Smooth muscle cell (in vitro differentiated cells): ENCODE results near the gene HDAC4. TPM values are rescaled to one million over a fixed set of nuclear protein-coding genes. Genes with fewer than 3 reads are reported as not detected.

Experiments
- DNase-seq: peaks from one replicate; lab custom pipeline; 2025; ENCODE audit not compliant: unreplicated experiment; lab: John Stamatoyannopoulos, UW
- H2AFZ ChIP-seq: fragments of 200-600 bp; sonication (generic); 2 replicates; pipeline ENCODE4 v1.6.0; 2016; ENCODE audit warnings: antibody characterized with exemption, low read depth, mild to moderate bottlenecking
- H3F3A ChIP-seq: fragments of 200-600 bp; sonication (generic); 2 replicates; pipeline ENCODE4 v1.6.0; 2017; ENCODE audit warnings: antibody characterized with exemption, low read depth
- H3K27ac ChIP-seq: fragments of 200-600 bp; sonication (generic); 2 replicates; pipeline ENCODE4 v1.5.1; 2016; ENCODE audit warnings: low read depth, mild to moderate bottlenecking
- H3K27me3 ChIP-seq: fragments of 200-600 bp; sonication (generic); 2 replicates; pipeline ENCODE4 v1.6.1; 2016; ENCODE audit warnings: low read depth, mild to moderate bottlenecking
- H3K36me3 ChIP-seq: fragments of 200-600 bp; sonication (generic); 2 replicates; pipeline ENCODE4 v1.5.1; 2016; ENCODE audit warnings: low read depth
- H3K4me1 ChIP-seq: fragments of 200-600 bp; sonication (generic); 2 replicates; pipeline ENCODE4 v1.5.1; 2016; ENCODE audit warnings: low read depth
- H3K4me2 ChIP-seq: fragments of 200-600 bp; sonication (generic); 2 replicates; pipeline ENCODE4 v1.6.0; 2016; ENCODE audit warnings: mild to moderate bottlenecking
- H3K4me3 ChIP-seq: fragments of 200-600 bp; sonication (generic); 2 replicates; pipeline ENCODE4 v1.5.1; 2016; ENCODE audit warnings: mild to moderate bottlenecking
- H3K79me2 ChIP-seq: fragments of 200-600 bp; sonication (generic); 2 replicates; pipeline ENCODE4 v1.6.0; 2016; ENCODE audit warnings: low read depth, mild to moderate bottlenecking
- H3K9ac ChIP-seq: fragments of 200-600 bp; sonication (generic); 2 replicates; pipeline ENCODE4 v1.6.0; 2016; ENCODE audit warnings: low read depth
- H3K9me3 ChIP-seq: fragments of 200-600 bp; sonication (generic); replicated peaks from 2 replicates; pipeline ENCODE4 v1.5.1; 2016; ENCODE audit warnings: low read depth
- H4K20me1 ChIP-seq: fragments of 200-600 bp; sonication (generic); 2 replicates; pipeline ENCODE4 v1.6.0; 2016; ENCODE audit warnings: low read depth
- WGBS: methylation state at CpG from one replicate; pipeline ENCODE4 v1.1.7; 2016; ENCODE audit warnings: low lambda C conversion rate; 5-methylcytosine and 5-hydroxymethylcytosine counted together
- polyA plus RNA-seq: library from polyadenylated mRNA; unstranded; fragments of >200 nt; fragmentation: Nextera tagmentation; extraction: Ambion mirVana; gene quantifications from 2 replicates; pipeline ENCODE4 v1.2.1, GENCODE V29; 2016
- total RNA-seq: library from RNA; depleted of rRNA; stranded (reverse); fragments of >200 nt; gene quantifications from 2 replicates; pipeline ENCODE4 v1.2.3, GENCODE V29; 2014
- TF ChIP-seq, protein P1 (sequence below): fragments of 200-600 bp; sonication (generic); IDR thresholded peaks from 2 replicates; pipeline ENCODE4 v1.5.1; 2017; ENCODE audit warnings: borderline replicate concordance, mild to moderate bottlenecking, antibody characterized with exemption; ENCODE audit not compliant: insufficient read depth, poor library complexity, severe bottlenecking

Gene HDAC4
- total and polyA plus RNA-seq, 2 experiments from 2014 or later = 6.2 to 35.7 TPM

DNA sequence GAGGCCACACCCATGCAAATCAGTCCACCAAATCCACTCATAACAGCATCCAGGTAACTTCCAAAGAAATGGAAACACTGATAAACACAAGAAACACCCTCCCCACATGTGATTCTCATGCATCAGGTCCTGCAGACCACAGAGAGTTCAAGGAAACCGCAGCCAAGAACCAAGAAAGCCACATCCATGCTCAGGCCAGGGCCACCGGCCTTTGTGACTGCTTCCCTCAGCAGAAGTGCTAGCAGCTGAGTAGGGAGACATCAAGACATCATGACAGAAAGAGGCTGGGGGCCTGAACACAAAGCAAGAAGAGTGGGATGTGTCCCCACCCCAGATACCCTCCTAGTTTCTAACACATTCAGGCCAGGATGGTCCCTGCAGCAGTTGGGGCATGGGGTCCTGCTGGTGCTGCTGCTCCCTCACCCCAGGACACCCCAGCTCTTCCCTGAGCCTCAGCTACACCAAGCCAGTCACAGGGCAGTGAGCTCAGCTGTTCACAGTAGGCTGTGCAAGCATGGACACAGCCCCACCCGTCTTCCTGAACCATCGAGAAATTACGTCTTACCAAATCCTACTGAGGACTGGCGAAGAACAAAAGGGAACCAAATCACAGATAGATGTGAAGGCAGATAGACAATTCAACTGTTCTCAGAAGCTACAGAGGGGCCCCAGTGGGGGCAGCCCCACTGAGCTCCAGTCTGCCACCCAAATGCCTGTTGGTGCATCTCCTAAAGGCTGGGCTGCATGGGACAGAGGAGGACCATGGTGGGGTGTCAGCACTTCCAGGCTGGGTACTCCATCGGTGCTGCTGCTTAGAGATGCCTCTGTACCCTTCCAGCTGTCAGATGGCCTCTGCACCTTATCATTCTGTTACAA lies 60.9 kb downstream of the HDAC4 start:
- Histone ChIP-seq H4K20me1 (peaks cover 99% of the 10 kb centered on the region), H3K27ac (no peak overlapping the region), H2AFZ (no peak overlapping the region), H3K9ac (no peak overlapping the region), H3K4me1 (no peaks in the 10 kb centered on the region), H3K4me2 (no peak overlapping the region), H3F3A (no peaks in the 10 kb centered on the region), H3K9me3 (no peaks in the 10 kb centered on the region), H3K79me2 (peaks cover 53% of the 10 kb centered on the region), H3K27me3 (no peaks in the 10 kb centered on the region), H3K36me3 (no peaks in the 10 kb centered on the region), H3K4me3 (no peak overlapping the region)
- TF ChIP-seq, protein P1, sequence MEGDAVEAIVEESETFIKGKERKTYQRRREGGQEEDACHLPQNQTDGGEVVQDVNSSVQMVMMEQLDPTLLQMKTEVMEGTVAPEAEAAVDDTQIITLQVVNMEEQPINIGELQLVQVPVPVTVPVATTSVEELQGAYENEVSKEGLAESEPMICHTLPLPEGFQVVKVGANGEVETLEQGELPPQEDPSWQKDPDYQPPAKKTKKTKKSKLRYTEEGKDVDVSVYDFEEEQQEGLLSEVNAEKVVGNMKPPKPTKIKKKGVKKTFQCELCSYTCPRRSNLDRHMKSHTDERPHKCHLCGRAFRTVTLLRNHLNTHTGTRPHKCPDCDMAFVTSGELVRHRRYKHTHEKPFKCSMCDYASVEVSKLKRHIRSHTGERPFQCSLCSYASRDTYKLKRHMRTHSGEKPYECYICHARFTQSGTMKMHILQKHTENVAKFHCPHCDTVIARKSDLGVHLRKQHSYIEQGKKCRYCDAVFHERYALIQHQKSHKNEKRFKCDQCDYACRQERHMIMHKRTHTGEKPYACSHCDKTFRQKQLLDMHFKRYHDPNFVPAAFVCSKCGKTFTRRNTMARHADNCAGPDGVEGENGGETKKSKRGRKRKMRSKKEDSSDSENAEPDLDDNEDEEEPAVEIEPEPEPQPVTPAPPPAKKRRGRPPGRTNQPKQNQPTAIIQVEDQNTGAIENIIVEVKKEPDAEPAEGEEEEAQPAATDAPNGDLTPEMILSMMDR = no peak
- WGBS = 97% methylated on average over 7 of the region's 7 CpGs
- DNase-seq = no peak

DNA sequence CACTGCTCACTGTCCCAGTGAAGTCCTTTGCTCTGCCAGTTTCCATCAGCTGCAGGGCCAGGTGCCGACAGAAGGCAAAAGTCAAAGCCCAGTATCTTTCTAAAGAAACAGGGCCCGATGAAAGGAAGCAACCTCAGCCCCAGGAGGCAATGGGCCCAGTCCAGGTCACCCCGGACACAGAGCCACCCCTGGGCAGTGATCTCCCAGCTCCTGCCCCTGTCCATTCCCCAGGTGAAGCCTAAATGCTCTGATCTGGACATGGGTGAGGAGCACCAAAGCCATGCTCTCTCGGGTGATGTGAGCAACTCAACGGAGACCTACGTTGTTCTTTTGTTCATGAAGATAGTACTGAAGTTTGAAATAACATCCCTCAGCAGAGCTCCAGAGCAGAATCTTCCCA lies 61.6 kb downstream of the HDAC4 start:
- Histone ChIP-seq H3K4me1 (no peaks in the 10 kb centered on the region), H3K9ac (no peak overlapping the region), H3K27ac (no peak overlapping the region), H3K9me3 (no peaks in the 10 kb centered on the region), H3K79me2 (peaks cover 61% of the 10 kb centered on the region), H2AFZ (no peak overlapping the region), H3K27me3 (no peaks in the 10 kb centered on the region), H4K20me1 (peaks cover 99% of the 10 kb centered on the region), H3K36me3 (no peaks in the 10 kb centered on the region), H3F3A (no peaks in the 10 kb centered on the region), H3K4me2 (no peak overlapping the region), H3K4me3 (no peak overlapping the region)
- WGBS = 99% methylated on average over 6 of the region's 6 CpGs
- no peak for DNase-seq
- TF ChIP-seq, protein P1 = no peak

DNA sequence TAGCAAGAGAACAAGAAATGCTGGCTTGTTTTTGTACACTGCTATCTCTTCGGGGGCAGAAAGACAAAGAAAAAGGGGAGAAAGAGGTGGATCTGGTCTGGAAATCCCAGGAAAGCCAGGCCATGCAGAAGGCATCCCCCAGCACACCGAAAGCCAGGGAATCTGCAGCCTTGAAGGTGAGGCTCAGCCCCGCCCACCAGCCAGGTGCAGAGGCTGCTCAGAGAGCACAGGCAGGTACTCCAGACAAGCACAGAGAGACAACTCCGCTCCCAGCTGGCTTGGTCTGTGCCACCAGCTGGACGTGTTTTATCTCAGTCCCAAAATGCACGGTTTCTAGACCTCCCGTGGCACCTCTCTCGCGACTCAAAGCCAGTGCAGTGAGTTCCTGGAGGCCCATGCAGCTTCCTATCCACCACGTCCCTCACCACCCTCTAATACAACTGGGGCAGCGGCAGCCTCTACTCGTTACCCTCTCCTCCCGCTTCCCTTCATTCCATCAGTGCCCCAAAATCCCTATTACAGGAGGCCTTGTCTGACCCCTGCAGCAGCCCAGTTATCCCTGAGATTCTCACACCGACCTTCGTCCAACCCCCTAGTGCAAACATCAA lies 62.8 kb downstream of the HDAC4 start:
- no peak for DNase-seq
- TF ChIP-seq, protein P1 = no peak
- Histone ChIP-seq H3K27me3 (no peaks in the 10 kb centered on the region), H3K9me3 (no peaks in the 10 kb centered on the region), H3K9ac (no peak overlapping the region), H3K4me3 (no peak overlapping the region), H3K27ac (no peak overlapping the region), H3K4me1 (no peaks in the 10 kb centered on the region), H2AFZ (no peak overlapping the region), H3F3A (no peaks in the 10 kb centered on the region), H3K36me3 (no peaks in the 10 kb centered on the region), H3K79me2 (peaks cover 69% of the 10 kb centered on the region), H4K20me1 (peaks cover 96% of the 10 kb centered on the region), H3K4me2 (no peak overlapping the region)
- whole genome bisulfite sequencing = 96% methylated on average over 15 of the region's 15 CpGs
